Measurements from ENCODE around the gene WNT3A.
A peak's percentile ranks its signal among the peaks of the same experiment; 100 is the strongest.
"Not testable (repeated sequence)": the region's sequence is repeated elsewhere in the genome, so short reads cannot be mapped to it uniquely, and the experiment has no call there.

WNT3A gene

DNA sequence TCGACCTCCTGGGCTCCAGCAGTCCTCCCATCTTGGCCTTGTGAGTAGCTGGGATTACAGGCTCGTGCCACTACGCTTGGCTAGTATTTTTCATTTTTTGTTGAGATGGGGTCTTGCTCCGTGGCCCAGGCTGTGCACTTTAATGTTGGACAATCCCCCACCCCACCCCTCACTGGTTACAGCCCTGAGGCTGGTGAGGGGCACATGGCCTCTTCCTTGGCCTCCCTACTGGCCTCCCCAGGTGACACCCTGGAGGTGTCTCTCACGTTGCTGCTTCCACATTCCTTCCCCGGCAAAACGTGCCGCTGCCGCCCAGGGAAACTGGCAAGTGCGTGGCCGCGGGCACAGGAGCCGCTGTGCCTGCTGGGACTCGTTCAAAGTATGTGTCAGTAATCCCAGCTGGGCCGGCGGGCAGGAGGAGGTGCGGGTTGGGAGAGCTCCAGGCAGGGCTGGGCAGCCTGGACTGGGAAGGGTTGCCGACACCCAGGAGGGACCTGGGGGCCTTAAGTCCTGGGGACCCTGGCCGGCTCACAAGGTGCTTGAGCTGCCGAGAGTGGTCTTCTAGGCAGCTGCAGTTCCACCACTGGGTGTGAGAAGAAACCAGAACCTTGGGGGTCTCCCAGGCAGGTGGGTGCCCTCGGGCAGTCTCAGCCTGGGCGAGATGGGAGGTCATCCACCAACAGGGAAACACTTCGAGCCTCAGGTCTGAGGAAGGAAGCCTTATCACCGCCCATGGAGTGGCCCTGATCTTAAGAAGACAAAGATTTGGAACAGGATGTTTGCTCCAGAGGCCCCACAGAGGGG, 6.5 kb downstream of the WNT3A start:
- no peak for DNase-seq

GRCh38 chr1:228013935-228014930, 7.4 kb downstream of the WNT3A start:
- peak; percentile 52 for DNase-seq

DNA sequence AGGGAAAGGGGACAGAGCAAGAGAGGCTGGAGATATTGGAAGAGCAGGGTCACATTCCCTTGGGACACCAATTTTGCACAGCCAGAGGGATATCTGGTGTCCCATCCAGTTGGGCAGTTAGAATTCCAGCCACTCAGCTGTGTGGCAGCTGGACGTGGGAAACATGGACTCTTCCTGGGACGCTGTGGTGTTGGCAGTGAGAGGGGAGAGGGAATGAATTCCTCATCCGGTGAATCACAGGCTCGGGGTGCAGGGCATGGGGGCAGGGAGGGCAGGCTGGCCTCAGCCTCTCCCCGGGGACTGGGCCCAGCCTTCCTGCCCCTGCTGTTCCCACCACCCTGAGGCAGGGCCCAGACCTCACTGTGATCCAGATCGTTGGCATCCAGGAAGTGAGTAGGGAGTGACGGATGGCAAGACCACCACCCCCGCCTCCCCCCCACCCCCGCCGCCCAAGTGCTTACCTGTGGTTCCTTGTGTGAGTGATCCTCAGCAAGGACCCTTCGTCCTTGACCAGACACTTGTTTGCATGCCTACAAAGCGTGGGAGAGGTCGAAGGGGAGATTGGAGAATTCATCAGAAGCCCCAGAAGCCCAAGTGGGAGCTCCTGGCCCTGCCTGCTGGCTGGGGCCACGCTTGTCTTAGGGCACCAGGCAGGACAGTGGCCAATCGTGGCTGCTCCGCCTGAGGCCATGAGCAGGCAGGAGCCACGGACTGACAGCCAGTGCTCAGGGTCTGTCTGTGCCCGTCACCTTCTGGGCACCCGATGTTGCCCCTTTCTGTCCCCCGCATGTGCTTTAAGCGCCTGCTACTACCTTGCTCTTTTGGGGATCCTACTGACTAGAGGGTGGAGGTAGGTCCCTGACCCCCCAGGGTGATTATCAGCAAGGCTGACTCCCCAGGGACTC, 8.7 kb downstream of the WNT3A start:
- peak; percentile 61 for DNase-seq

DNA sequence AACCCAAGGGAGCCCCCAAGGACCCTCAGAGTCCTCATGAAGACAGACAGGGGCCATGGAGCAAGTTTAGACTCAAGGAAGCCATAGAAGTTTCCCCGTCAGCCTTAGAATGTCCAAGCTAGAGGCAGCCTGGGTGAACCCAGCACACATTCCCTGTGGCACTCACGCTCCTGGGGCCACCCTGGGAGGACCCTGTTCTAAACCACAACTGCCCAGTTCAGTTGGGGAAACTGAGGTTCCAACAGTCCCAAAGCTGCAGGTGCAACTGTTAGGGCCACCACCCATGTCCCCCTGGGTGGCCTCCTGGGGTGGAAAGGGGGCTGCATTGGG, 9.3 kb downstream of the WNT3A start:
- DNase-seq: no peak

GRCh38 chr1:228016653-228017355, 10.0 kb downstream of the WNT3A start:
- DNase-seq: no peak

- DNase-seq: no peak
These were observed 10.7 kb downstream of the WNT3A start for GRCh38 chr1:228017356-228018124.

- no peak for DNase-seq
These were observed 11.3 kb downstream of the WNT3A start for GRCh38 chr1:228018125-228018398.

DNA sequence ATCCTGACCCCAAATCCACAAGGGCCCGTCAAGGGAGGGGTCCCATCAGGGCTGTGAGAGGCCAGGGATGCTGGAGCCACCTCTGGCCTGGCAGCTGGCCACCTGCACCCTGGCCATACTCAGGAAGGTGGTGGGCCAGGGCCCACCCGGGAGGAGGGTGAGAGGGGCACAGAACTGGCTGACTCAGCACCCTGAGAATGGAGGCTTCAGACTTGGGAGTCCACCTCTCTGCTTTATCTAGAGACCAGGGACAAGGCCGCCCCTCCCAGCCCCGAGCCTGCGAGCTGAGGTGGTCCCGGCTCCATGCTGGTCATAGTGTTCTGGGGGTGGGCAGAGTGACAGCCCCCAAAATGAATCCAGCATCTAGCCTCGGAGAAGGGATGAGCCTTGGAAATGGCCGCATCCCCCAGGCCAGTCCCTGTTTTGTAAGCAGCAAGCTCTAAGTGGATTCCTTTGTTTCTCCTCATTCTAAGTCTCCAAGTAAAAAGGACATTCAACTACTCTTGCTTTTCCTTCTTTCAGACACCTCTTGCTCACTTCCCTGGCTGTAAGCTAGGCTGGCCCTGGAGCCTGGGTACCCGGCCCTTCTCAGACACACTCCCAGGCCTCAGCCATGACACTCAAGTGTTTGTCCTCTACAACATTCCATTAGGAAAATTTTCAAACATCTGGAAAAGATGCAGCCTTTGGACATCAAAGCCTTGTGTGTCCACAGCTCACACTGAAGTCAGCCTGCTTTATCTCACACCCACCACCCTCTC, 12.3 kb downstream of the WNT3A start:
- DNase-seq: no peak

DNA sequence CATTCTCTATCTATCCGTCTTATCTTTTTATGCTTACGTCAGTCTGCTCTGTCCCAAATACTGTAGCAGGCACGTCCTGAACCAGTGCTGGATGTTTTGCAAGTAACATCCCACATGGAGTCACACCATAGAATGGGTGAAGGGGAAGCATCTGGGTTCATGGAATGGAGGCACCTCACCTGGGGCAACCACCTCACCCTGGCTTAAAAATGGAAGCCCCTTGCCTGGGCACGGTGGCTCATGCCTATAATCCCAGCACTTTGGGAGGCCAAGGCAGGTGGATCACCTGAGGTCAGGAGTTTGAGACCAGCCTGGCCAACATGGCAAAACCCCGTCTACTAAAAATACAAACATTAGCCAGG, 12.9 kb downstream of the WNT3A start:
- DNase-seq: not testable (repeated sequence)

- no peak for DNase-seq
These were observed 14.0 kb downstream of the WNT3A start for GRCh38 chr1:228020686-228021354.

DNA sequence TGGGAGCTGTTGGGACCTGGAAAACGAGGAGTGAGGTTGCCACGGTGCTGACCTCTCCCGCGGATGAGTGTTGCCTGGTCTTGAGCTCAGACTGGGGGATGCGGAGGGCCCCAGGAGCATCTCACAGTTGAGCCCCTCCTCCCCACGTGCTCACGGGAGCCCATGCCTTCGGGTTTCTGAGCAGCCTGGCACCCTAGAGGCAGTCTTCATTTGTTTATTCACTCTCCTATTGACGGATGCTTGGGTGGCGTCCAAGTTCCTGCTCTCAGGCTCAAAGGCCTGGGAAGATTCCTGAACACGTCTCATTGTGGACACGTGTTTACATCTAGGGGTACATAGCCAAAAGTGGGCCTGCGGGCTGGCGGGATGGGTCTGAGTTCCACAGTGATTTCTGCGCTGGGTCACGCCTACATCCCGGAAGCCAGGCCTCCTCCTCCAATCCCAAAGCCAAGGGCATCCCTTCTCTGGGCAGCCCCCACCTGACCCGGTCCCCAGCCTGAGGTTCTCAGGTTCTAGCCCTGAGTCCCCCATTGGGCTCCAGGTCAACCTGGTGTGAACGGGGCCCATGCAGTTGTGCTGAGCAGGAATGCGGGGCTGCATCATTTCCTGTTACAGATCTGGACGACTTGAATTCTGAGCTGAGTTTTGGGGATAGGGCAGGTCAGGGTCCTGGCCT, 14.7 kb downstream of the WNT3A start:
- DNase-seq: no peak

DNA sequence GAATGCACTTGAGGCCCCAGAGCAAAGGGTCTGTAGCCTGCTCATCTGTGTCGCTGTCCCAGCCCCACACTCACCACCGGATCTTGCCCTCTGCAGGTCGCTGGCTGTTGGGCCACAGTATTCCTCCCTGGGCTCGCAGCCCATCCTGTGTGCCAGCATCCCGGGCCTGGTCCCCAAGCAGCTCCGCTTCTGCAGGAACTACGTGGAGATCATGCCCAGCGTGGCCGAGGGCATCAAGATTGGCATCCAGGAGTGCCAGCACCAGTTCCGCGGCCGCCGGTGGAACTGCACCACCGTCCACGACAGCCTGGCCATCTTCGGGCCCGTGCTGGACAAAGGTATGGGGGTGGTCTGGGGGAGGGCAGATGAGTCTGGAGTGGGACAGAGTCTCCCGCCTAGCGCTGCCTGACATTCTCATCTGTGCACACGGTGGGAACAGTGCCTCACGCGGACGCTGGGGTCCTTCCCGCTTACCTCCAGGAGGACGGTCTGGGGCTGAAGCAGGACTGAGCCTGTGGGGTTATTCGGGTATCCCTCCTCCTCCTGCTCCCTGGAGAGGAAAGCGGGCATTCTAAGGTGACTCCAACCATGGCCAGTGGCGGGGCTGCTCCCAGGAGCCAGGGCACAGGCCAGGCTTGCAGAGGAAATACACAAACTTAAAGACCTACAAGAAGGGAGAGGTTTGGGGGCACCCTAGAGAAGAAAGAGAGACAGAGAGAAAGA, 15.9 kb downstream of the WNT3A start:
- no peak for DNase-seq

GRCh38 chr1:228023294-228023639, 16.5 kb downstream of the WNT3A start:
- no peak for DNase-seq

DNA sequence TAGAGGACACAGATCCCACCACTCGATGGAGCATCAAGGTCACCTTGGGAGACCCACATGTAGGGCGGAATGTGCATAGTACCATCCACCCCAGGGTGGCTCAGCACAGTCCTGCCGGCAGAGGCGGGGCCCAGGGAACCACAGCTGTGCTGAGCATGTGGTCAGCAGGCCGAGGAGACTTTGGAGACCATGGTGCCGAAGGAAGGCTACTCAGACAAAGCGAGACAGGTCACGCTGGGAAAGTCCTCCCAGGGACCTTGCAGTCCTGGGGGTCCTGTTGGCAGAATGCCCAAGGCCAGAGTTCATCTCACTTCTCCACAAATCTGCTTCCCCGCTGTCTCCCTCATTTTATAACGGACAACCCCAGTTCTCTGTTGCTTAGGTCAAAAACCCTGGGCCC, 22.5 kb downstream of the WNT3A start:
- no peak for DNase-seq

DNA sequence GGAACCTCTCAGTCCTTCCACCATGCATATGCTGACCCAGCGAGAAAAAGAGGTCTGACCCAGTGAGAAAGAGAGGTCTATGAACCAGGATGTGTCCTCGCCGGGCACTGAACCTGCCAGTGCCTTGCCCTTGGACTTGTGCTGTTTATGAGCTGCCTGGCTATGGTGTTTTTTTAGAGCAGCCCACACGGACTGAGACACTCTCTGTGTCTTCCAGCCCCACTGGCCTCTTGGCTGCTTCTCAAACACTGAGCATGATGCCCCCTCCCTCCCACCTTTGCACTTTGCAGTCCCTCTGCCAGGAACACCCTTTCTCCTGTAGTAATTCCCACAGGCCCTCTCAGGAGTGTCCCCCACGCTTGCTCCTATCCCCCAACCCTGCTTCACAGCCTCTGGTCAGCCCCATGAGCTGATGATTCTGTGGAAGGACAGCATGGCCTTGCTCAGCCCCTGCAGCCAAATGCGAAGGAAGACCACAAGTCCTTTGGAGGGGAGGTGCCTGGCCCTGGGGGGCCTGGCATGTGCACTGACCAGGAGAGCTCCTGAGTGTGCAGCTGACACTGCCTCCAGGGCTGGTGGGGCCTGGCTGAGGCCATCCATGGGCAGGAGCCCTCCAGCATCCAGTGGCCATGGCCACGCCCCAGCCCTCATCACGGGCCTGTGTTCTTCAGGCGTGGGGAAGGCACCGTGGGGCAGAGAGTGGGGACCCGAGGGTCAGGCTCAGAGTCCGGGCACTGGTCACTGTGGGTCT, 23.8 kb downstream of the WNT3A start:
- DNase-seq: no peak

GRCh38 chr1:228031276-228031995, 24.6 kb downstream of the WNT3A start:
- no peak for DNase-seq

DNA sequence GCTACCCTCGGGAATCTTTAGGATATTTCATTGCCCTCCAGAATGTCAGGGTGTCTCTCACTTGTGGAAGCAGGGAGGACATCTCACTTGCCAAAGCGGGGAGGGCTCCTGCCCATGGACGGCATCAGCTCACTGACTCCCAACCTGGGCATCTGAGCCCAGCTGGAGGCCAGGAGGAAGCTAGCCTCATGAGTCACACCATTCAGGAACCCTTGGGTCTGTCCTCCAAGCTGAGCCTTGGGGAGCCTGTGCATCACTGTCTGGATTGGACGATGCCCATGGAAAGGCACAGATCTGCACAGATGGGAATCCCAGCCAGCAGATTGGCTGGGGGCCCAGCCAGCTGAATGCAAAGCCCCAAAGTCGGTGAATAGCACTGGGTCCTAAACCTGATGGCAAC, 25.2 kb downstream of the WNT3A start:
- no peak for DNase-seq

GRCh38 chr1:228033376-228033775, 26.6 kb downstream of the WNT3A start:
- DNase-seq: no peak
